Upper lobe of left lung (tissue), 4 donors: ENCODE results near the gene ARL4D.

Experiments
- EP300 ChIP-seq, 4 donors: sonication (generic); formaldehyde crosslinking; IDR thresholded peaks; one replicate each; pipeline ENCODE4 v1.5.1; 2017; ENCODE audit warnings: antibody characterized with exemption in 4 of 4, control low read depth in 2 of 4
- POLR2A ChIP-seq, 4 donors: fragments of 450-650 bp; IDR thresholded peaks; one replicate each; pipeline ENCODE4 v1.5.1; 2016 to 2017; ENCODE audit warnings: antibody characterized with exemption in 4 of 4, mild to moderate bottlenecking in 2 of 4
- POLR2AphosphoS5 ChIP-seq, 2 donors: sonication (generic); formaldehyde crosslinking; IDR thresholded peaks; one replicate each; pipeline ENCODE4 v1.5.1; 2017; ENCODE audit warnings: antibody characterized with exemption in 2 of 2
- TF ChIP-seq, protein P1 (sequence below), 6 experiments: fragments of 450-650 bp in 4 of 6; fragments of 200-600 bp in 2 of 6; sonication (generic) in 2 of 6; IDR thresholded peaks; one replicate each; pipeline ENCODE4 v1.5.1; 2016 to 2019; ENCODE audit warnings: antibody characterized with exemption in 6 of 6

DNA sequence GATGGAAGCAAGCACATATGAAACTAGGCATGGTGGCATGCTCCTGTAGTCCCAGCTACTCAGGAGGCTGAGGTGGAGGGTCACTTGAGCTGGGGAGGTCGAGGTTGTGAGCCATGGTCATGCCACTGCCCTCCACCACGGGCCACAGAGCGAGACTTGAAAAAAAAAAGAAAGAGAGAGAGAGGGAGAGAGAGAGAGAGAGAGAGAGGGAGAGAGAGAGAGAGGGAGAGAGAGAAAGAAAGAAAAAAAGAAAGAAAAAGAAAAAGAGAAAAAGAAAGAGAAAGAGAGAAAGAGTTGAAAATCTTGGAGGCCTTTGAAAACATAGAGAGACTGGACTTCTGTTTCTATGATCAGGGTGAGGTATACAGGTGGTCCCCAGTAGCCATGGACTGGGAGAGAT lies 15.4 kb upstream of the ARL4D start:
- TF ChIP-seq EP300 (IDR thresholded peaks at IDR 0.05) (no peak), POLR2AphosphoS5 (IDR thresholded peaks at IDR 0.05) (no peak), POLR2A (IDR thresholded peaks at IDR 0.05) (no peak)
- TF ChIP-seq, protein P1, sequence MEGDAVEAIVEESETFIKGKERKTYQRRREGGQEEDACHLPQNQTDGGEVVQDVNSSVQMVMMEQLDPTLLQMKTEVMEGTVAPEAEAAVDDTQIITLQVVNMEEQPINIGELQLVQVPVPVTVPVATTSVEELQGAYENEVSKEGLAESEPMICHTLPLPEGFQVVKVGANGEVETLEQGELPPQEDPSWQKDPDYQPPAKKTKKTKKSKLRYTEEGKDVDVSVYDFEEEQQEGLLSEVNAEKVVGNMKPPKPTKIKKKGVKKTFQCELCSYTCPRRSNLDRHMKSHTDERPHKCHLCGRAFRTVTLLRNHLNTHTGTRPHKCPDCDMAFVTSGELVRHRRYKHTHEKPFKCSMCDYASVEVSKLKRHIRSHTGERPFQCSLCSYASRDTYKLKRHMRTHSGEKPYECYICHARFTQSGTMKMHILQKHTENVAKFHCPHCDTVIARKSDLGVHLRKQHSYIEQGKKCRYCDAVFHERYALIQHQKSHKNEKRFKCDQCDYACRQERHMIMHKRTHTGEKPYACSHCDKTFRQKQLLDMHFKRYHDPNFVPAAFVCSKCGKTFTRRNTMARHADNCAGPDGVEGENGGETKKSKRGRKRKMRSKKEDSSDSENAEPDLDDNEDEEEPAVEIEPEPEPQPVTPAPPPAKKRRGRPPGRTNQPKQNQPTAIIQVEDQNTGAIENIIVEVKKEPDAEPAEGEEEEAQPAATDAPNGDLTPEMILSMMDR (IDR thresholded peaks at IDR 0.05) = no peak
